IPS DF 6.9 (cell line): ENCODE measurements around the gene CRHR1.

ENCODE experiments used
- DNase-seq: peaks from one replicate; pipeline ENCODE4 v3.0.0-alpha.2; 2013; ENCODE audit warnings: low read depth, low spot score
- H3K27ac ChIP-seq: one replicate; pipeline ENCODE4 v1.5.1; 2013; ENCODE audit warnings: low read length, control low read depth
- H3K27me3 ChIP-seq: 2 replicates; pipeline ENCODE4 v1.6.1; 2013; ENCODE audit warnings: mild to moderate bottlenecking, low read length; ENCODE audit not compliant: control insufficient read depth, insufficient read depth
- H3K36me3 ChIP-seq: 2 replicates; pipeline ENCODE4 v1.6.1; 2013; ENCODE audit warnings: low read length; ENCODE audit not compliant: control insufficient read depth, insufficient read depth
- H3K4me1 ChIP-seq: 2 replicates; pipeline ENCODE4 v1.6.1; 2013; ENCODE audit warnings: low read length; ENCODE audit not compliant: control insufficient read depth, insufficient read depth
- H3K4me3 ChIP-seq: 2 replicates; pipeline ENCODE4 v1.5.1; 2013; ENCODE audit warnings: mild to moderate bottlenecking, low read length
- H3K9me3 ChIP-seq: 2 replicates; pipeline ENCODE4 v1.6.1; 2013; ENCODE audit warnings: low read length, inconsistent platforms; ENCODE audit not compliant: control insufficient read depth, insufficient read depth
- WGBS: extraction: QIAGEN DNeasy Blood & Tissue Kit; methylation state at CpG from one replicate; pipeline ENCODE4 v1.1.7; 2013; ENCODE audit warnings: mixed read lengths, missing lambda C conversion rate; ENCODE audit not compliant: insufficient read length, insufficient coverage; 5-methylcytosine and 5-hydroxymethylcytosine counted together

CRHR1 gene

GRCh38 chr17:45843722-45844121 is 59.6 kb downstream of the CRHR1 start:
- no peak for DNase-seq
- H3K36me3 ChIP-seq, result no peaks in the 10 kb centered on the region
- no peaks in the 10 kb centered on the region for H3K27me3 ChIP-seq
- no peaks in the 10 kb centered on the region for H3K4me1 ChIP-seq
- H3K4me3 ChIP-seq, result no peak overlapping the region
- WGBS, result no CpG with 5 or more reads among the region's 4 CpGs
- no peak overlapping the region for H3K27ac ChIP-seq
- no peaks in the 10 kb centered on the region for H3K9me3 ChIP-seq

DNA sequence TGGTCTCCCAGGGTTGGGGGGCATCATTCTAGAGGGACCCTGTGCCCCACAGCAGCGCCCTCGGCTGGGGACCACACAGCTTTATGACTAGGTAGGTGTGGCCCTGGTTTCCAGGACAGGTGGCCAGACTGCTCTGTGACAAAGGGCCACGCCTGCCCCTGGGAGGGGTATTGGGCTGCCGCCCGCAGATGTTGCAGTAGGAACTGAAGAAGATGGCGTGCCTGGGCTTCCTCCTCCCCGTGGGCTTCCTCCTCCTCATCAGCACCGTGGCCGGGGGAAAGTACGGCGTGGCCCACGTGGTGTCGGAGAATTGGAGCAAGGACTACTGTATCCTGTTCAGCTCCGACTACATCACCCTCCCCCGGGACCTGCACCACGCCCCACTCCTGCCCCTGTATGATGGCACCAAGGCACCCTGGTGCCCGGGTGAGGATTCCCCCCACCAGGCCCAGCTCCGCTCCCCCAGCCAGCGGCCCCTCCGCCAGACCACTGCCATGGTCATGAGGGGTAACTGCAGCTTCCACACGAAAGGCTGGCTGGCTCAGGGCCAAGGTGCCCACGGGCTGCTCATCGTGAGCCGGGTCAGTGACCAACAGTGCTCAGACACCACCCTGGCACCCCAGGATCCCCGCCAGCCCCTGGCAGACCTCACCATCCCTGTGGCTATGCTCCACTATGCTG is 60.7 kb downstream of the CRHR1 start, which contains the start of gene SPPL2C:
Gene SPPL2C, plus strand, starts transcription at position 187 of the 681 bp plus-strand sequence. Its CDS starts 26 bp downstream, at position 213.
- no CpG with 5 or more reads among the region's 25 CpGs for WGBS
- Histone ChIP-seq H3K27me3 (no peaks in the 10 kb centered on the region), H3K4me3 (no peak within 1 kb of the TSS), H3K27ac (no peak within 1 kb of the TSS), H3K9me3 (no peaks in the 10 kb centered on the region), H3K4me1 (no peaks in the 10 kb centered on the region), H3K36me3 (no peaks in the 10 kb centered on the region)
- no peak for DNase-seq

GRCh38 chr17:45845376-45846185 is 61.5 kb downstream of the CRHR1 start:
- Histone ChIP-seq H3K4me1 (no peaks in the 10 kb centered on the region), H3K27ac (no peak overlapping the region), H3K27me3 (no peaks in the 10 kb centered on the region), H3K36me3 (no peaks in the 10 kb centered on the region), H3K4me3 (no peak overlapping the region), H3K9me3 (no peaks in the 10 kb centered on the region)
- no CpG with 5 or more reads among the region's 35 CpGs for WGBS
- DNase-seq, result no peak

DNA sequence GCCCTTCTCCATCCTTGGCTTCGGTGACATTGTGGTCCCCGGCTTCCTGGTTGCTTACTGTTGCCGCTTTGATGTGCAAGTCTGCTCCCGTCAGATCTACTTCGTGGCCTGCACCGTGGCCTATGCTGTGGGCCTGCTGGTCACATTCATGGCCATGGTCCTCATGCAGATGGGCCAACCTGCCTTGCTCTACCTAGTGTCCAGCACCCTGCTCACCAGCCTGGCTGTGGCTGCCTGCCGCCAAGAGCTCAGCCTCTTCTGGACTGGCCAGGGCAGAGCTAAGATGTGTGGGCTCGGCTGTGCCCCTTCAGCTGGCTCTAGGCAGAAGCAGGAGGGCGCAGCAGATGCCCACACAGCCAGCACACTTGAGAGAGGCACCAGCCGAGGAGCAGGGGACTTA is 62.1 kb downstream of the CRHR1 start:
- no peak for DNase-seq
- Histone ChIP-seq H3K27me3 (no peaks in the 10 kb centered on the region), H3K4me1 (no peaks in the 10 kb centered on the region), H3K4me3 (no peak overlapping the region), H3K9me3 (no peaks in the 10 kb centered on the region), H3K27ac (no peak overlapping the region), H3K36me3 (no peaks in the 10 kb centered on the region)
- no CpG with 5 or more reads among the region's 10 CpGs for WGBS

- Histone ChIP-seq H3K27me3 (no peaks in the 10 kb centered on the region), H3K4me3 (no peak overlapping the region), H3K9me3 (no peaks in the 10 kb centered on the region), H3K27ac (no peak overlapping the region), H3K36me3 (no peaks in the 10 kb centered on the region), H3K4me1 (no peaks in the 10 kb centered on the region)
- no CpG with 5 or more reads among the region's 9 CpGs for WGBS
- no peak for DNase-seq
These were observed 62.5 kb downstream of the CRHR1 start for GRCh38 chr17:45846646-45847045.

GRCh38 chr17:45847101-45847500 is 63.0 kb downstream of the CRHR1 start:
- no peaks in the 10 kb centered on the region for H3K27me3 ChIP-seq
- H3K4me3 ChIP-seq, result no peak overlapping the region
- H3K4me1 ChIP-seq, result no peaks in the 10 kb centered on the region
- no peaks in the 10 kb centered on the region for H3K36me3 ChIP-seq
- no peak for DNase-seq
- no peak overlapping the region for H3K27ac ChIP-seq
- no peaks in the 10 kb centered on the region for H3K9me3 ChIP-seq
- WGBS, result no CpG with 5 or more reads among the region's 4 CpGs

GRCh38 chr17:45847747-45848146 is 63.6 kb downstream of the CRHR1 start:
- no CpG with 5 or more reads among the region's 5 CpGs for WGBS
- no peak for DNase-seq

DNA sequence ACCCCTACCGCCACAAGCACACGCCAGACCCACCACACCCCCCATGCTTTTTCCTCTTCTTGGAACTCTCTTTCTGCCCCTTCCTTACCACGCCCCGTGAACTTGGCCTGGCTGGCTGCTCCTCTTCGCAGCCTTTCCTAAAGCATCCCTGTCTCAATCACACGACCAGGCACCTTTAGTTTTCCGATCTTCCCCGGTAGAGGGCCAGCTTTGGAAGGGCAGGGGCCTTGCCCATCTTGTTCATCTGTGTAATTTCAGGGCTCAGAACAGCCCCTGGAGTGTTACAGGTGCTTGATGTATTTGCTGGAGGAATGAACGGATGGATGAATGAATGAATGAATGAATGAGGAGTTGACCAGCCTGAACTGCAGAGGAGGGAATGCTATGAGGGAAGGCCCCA is 64.3 kb downstream of the CRHR1 start:
- Histone ChIP-seq H3K36me3 (no peaks in the 10 kb centered on the region), H3K4me1 (no peaks in the 10 kb centered on the region), H3K4me3 (no peak overlapping the region), H3K27me3 (no peaks in the 10 kb centered on the region), H3K9me3 (no peaks in the 10 kb centered on the region), H3K27ac (no peak overlapping the region)
- no CpG with 5 or more reads among the region's 9 CpGs for WGBS
- no peak for DNase-seq

More at GRCh38 chr17:45847747-45848146, 63.6 kb downstream of the CRHR1 start:
- Histone ChIP-seq H3K4me3 (no peak overlapping the region), H3K27me3 (no peaks in the 10 kb centered on the region), H3K4me1 (no peaks in the 10 kb centered on the region), H3K36me3 (no peaks in the 10 kb centered on the region), H3K9me3 (no peaks in the 10 kb centered on the region), H3K27ac (no peak overlapping the region)

DNA sequence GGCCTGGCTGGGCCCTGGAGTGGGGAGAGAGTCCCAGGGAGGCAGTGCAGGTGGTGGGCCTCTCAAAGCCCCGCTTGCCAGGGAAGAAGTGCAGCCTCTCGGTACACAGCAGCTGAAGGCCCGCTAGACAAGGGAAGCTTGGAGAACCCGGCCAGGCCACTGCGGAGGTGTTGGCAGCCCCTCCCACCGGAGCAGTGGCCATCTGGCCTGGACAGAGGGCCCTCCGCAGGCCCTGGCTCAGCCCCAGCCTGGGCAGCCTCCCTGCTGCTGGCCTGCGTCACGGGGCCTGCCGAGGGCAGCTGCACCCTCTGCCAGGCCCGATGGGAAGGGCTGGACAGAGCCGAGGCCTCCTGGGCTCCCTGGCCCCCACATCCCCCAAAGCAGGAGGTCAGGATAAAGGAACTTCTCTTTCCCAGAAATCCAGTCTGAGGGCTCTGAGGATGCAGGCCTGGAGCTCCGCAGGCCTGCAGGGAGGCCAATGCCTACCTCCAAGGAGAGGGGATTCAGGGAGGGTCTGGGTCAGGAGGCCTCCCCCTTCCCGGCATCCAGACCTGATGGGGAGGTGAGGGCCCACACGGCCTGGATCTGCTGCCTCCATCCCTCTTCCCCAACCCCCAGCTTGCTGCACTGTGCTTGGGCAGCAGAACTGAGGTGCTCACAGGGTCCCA is 64.9 kb downstream of the CRHR1 start:
- Histone ChIP-seq H3K4me1 (no peaks in the 10 kb centered on the region), H3K4me3 (no peak overlapping the region), H3K36me3 (no peaks in the 10 kb centered on the region), H3K9me3 (no peaks in the 10 kb centered on the region), H3K27ac (no peak overlapping the region), H3K27me3 (no peaks in the 10 kb centered on the region)
- WGBS, result no CpG with 5 or more reads among the region's 15 CpGs
- no peak for DNase-seq

DNA sequence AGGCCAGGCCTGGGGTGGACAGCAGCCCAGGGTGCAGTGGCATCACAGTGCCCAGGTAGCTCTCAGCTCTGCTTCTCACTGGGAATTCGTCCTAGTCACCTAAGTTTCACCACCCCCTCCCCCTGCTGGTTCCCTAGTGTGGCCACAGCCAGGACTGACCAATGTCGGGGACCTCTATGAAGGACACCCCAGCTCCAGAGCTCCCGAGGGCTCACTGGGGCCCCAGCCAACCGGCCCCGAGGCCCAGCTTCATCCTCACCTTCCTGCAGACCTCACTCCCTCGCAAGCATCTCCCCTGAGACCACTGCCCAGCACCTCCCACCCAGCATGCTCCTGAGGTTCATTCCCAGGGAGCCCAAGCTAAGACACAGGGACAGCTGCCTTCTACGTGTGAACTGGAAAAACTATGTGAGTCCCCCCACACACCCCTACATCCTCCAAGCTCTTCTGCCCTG is 65.4 kb downstream of the CRHR1 start:
- H3K9me3 ChIP-seq, result no peaks in the 10 kb centered on the region
- H3K27me3 ChIP-seq, result no peaks in the 10 kb centered on the region
- H3K36me3 ChIP-seq, result no peaks in the 10 kb centered on the region
- DNase-seq, result no peak
- WGBS, result no CpG with 5 or more reads among the region's 7 CpGs
- no peaks in the 10 kb centered on the region for H3K4me1 ChIP-seq
- no peak overlapping the region for H3K27ac ChIP-seq
- H3K4me3 ChIP-seq, result no peak overlapping the region
